Measurements from ENCODE around the gene GCNA.

DNA sequence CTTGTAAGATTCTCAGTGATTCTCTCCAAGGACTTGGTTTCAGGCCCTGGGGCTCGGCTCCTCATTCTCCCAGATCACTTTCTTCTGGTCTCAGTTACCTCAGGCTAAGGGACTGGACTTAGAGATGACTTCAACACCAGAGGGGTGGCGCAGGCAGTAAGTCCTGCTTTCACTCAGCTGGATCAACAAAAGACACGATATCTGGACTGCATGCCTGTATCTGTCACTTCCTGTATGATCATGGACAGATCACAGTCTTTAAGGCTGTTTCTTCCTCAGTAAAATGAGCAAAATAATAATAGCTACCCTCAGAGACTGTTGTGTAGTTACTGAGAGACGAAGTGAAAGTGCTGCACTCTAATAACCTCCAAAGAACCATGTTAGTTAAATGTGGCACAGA lies 59.6 kb downstream of the GCNA start:
- TF ChIP-seq, protein P1, sequence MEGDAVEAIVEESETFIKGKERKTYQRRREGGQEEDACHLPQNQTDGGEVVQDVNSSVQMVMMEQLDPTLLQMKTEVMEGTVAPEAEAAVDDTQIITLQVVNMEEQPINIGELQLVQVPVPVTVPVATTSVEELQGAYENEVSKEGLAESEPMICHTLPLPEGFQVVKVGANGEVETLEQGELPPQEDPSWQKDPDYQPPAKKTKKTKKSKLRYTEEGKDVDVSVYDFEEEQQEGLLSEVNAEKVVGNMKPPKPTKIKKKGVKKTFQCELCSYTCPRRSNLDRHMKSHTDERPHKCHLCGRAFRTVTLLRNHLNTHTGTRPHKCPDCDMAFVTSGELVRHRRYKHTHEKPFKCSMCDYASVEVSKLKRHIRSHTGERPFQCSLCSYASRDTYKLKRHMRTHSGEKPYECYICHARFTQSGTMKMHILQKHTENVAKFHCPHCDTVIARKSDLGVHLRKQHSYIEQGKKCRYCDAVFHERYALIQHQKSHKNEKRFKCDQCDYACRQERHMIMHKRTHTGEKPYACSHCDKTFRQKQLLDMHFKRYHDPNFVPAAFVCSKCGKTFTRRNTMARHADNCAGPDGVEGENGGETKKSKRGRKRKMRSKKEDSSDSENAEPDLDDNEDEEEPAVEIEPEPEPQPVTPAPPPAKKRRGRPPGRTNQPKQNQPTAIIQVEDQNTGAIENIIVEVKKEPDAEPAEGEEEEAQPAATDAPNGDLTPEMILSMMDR (IDR thresholded peaks at IDR 0.05) = no peak
- TF ChIP-seq POLR2A (IDR thresholded peaks at IDR 0.05) = no peak
